Neuronal stem cell (in vitro differentiated cells): ENCODE results near the gene KIAA0825.

Source experiments
- DNase-seq: peaks from one replicate; pipeline ENCODE4 v3.0.0-alpha.2; 2013; ENCODE audit warnings: low spot score
- H2AFZ ChIP-seq: one replicate; pipeline ENCODE4 v1.6.1; 2013; ENCODE audit warnings: mild to moderate bottlenecking, low read length, inconsistent platforms
- H2AK5ac ChIP-seq: 2 replicates; pipeline ENCODE4 v1.6.1; 2013; ENCODE audit warnings: low read depth, mild to moderate bottlenecking, inconsistent platforms, low read length, moderate library complexity, mixed read lengths
- H2BK120ac ChIP-seq: 2 replicates; pipeline ENCODE4 v1.6.1; 2013; ENCODE audit warnings: low read depth, mild to moderate bottlenecking, inconsistent platforms, low read length, moderate library complexity, mixed read lengths
- H2BK12ac ChIP-seq: one replicate; pipeline ENCODE4 v1.6.1; 2013; ENCODE audit warnings: low read length, inconsistent platforms
- H2BK15ac ChIP-seq: 2 replicates; pipeline ENCODE4 v1.6.1; 2013; ENCODE audit warnings: mild to moderate bottlenecking, low read length, inconsistent platforms, mixed read lengths
- H2BK5ac ChIP-seq: one replicate; pipeline ENCODE4 v1.6.1; 2013; ENCODE audit warnings: inconsistent platforms, mild to moderate bottlenecking, low read length, moderate library complexity
- H3K14ac ChIP-seq: one replicate; pipeline ENCODE4 v1.6.1; 2013; ENCODE audit warnings: low read length, inconsistent platforms
- H3K18ac ChIP-seq: 2 replicates; pipeline ENCODE4 v1.6.1; 2013; ENCODE audit warnings: low read length, inconsistent platforms
- H3K23ac ChIP-seq: 2 replicates; pipeline ENCODE4 v1.6.1; 2013; ENCODE audit warnings: low read depth, mild to moderate bottlenecking, mixed read lengths, low read length, inconsistent platforms; ENCODE audit not compliant: poor library complexity
- H3K27ac ChIP-seq: replicated peaks from 3 replicates; pipeline ENCODE4 v1.5.1; 2013; ENCODE audit warnings: low read length, inconsistent platforms
- H3K27me3 ChIP-seq, 3 experiments: 2 replicates each; pipeline ENCODE4 v1.6.1; 2013; ENCODE audit warnings: low read length in 3 of 3, mild to moderate bottlenecking in 2 of 3, inconsistent platforms in 1 of 3, low read depth in 1 of 3, mixed read lengths in 1 of 3, moderate library complexity in 1 of 3; ENCODE audit not compliant: control insufficient read depth in 3 of 3, insufficient read depth in 3 of 3
- H3K36me3 ChIP-seq, 2 donors: replicated peaks in 1 of 2; 2 replicates each; pipeline ENCODE4 v1.6.1; 2013; ENCODE audit warnings: low read length in 2 of 2; ENCODE audit not compliant: control insufficient read depth in 2 of 2, insufficient read depth in 2 of 2
- H3K4ac ChIP-seq: 2 replicates; pipeline ENCODE4 v1.6.1; 2013; ENCODE audit warnings: inconsistent platforms, mild to moderate bottlenecking, low read length, moderate library complexity
- H3K4me1 ChIP-seq, 2 donors: 1 replicate in 1 of 2; 2 replicates in 1 of 2; pipeline ENCODE4 v1.6.1; 2013; ENCODE audit warnings: low read length in 2 of 2, low read depth in 1 of 2; ENCODE audit not compliant: control insufficient read depth in 2 of 2, insufficient read depth in 1 of 2
- H3K4me2 ChIP-seq: one replicate; pipeline ENCODE4 v1.6.1; 2013; ENCODE audit warnings: mild to moderate bottlenecking, low read length, inconsistent platforms; ENCODE audit not compliant: insufficient read depth, poor library complexity, severe bottlenecking
- H3K4me3 ChIP-seq, 2 donors: 2 replicates each; pipeline ENCODE4 v1.5.1; 2013; ENCODE audit warnings: low read length in 2 of 2, mild to moderate bottlenecking in 2 of 2, inconsistent platforms in 1 of 2, moderate library complexity in 1 of 2
- H3K79me1 ChIP-seq: one replicate; pipeline ENCODE4 v1.6.1; 2013; ENCODE audit warnings: low read depth, mild to moderate bottlenecking, inconsistent platforms, low read length, moderate library complexity
- H3K9ac ChIP-seq: one replicate; pipeline ENCODE4 v1.6.1; 2013; ENCODE audit warnings: mild to moderate bottlenecking, low read depth, low read length, inconsistent platforms; ENCODE audit not compliant: poor library complexity
- H3K9me3 ChIP-seq, 2 donors: replicated peaks in 1 of 2; 2 replicates each; pipeline versions ENCODE3 to v1.6.1; 2013; ENCODE audit warnings: low read length in 2 of 2, mild to moderate bottlenecking in 2 of 2, inconsistent platforms in 1 of 2, low read depth in 1 of 2, mixed read lengths in 1 of 2, moderate library complexity in 1 of 2; ENCODE audit not compliant: control insufficient read depth in 2 of 2, insufficient read depth in 1 of 2
- H4K8ac ChIP-seq: one replicate; pipeline ENCODE4 v1.6.1; 2013; ENCODE audit warnings: low read depth, mild to moderate bottlenecking, inconsistent platforms, low read length, moderate library complexity
- H4K91ac ChIP-seq: one replicate; pipeline ENCODE4 v1.6.1; 2013; ENCODE audit warnings: low read length, low read depth, mild to moderate bottlenecking, inconsistent platforms; ENCODE audit not compliant: poor library complexity
- WGBS, 2 donors: extraction: QIAGEN DNeasy Blood & Tissue Kit; methylation state at CpG; one replicate each; pipeline ENCODE4 v1.1.7; 2013; ENCODE audit warnings: missing lambda C conversion rate in 2 of 2, mixed read lengths in 1 of 2; ENCODE audit not compliant: insufficient read length in 2 of 2, insufficient replicate concordance in 1 of 2; ENCODE audit errors: extremely low coverage in 2 of 2; 5-methylcytosine and 5-hydroxymethylcytosine counted together

Gene KIAA0825

GRCh38 chr5:94329115-94329514, 289.3 kb downstream of the KIAA0825 start:
- Histone ChIP-seq H3K9ac (no peak overlapping the region), H3K4me1 (peaks cover 0 to 11% of the 10 kb centered on the region in 2 donors), H2BK5ac (no peak overlapping the region), H3K9me3 (peaks cover 0 to 8% of the 10 kb centered on the region in 2 donors), H3K4me2 (no peak overlapping the region), H3K23ac (no peak overlapping the region), H3K27ac (no peak overlapping the region), H2AK5ac (no peak overlapping the region), H2BK12ac (no peak overlapping the region), H3K18ac (no peak overlapping the region), H2BK120ac (no peak overlapping the region), H4K8ac (no peak overlapping the region), H3K14ac (no peak overlapping the region), H3K4me3 (no peak overlapping the region), H3K79me1 (no peaks in the 10 kb centered on the region), H3K4ac (no peak overlapping the region), H3K36me3 (no peaks in the 10 kb centered on the region), H4K91ac (no peak overlapping the region), H2AFZ (no peak overlapping the region), H2BK15ac (no peak overlapping the region), H3K27me3 (no peaks in the 10 kb centered on the region)
- WGBS, 2 donors = no CpG with 5 or more reads among the region's 1 CpG
- DNase-seq = no peak

- no CpG with 5 or more reads among the region's 5 CpGs for WGBS, 2 donors
Observed at GRCh38 chr5:94326586-94326985, 291.8 kb downstream of the KIAA0825 start.

GRCh38 chr5:94316916-94317838, 301.2 kb downstream of the KIAA0825 start:
- Histone ChIP-seq H2AK5ac (no peak overlapping the region), H2BK120ac (no peak overlapping the region), H3K9ac (no peak overlapping the region), H3K9me3 (no peaks in the 10 kb centered on the region), H2AFZ (peak overlapping the region; percentile 56), H3K18ac (no peak overlapping the region), H3K4me1 (peaks cover 2 to 12% of the 10 kb centered on the region in 2 donors), H3K27me3 (no peaks in the 10 kb centered on the region), H4K91ac (no peak overlapping the region), H3K36me3 (no peaks in the 10 kb centered on the region), H3K14ac (no peak overlapping the region), H3K4me3 (no peak overlapping the region), H2BK5ac (no peak overlapping the region), H3K27ac (no peak overlapping the region), H3K23ac (no peak overlapping the region), H2BK12ac (no peak overlapping the region), H3K4ac (no peak overlapping the region), H4K8ac (no peak overlapping the region), H3K4me2 (no peak overlapping the region), H3K79me1 (no peaks in the 10 kb centered on the region), H2BK15ac (no peak overlapping the region)
- WGBS, 2 donors = no CpG with 5 or more reads among the region's 6 CpGs
- no peak for DNase-seq

More at GRCh38 chr5:94326586-94326985, 291.8 kb downstream of the KIAA0825 start:
- H2BK5ac ChIP-seq = no peak overlapping the region
- no peak overlapping the region for H3K18ac ChIP-seq
- no peak overlapping the region for H3K9ac ChIP-seq
- no peak overlapping the region for H4K8ac ChIP-seq
- H2BK120ac ChIP-seq = no peak overlapping the region
- H3K27me3 ChIP-seq = no peaks in the 10 kb centered on the region
- no peak overlapping the region for H2BK12ac ChIP-seq
- H3K4me3 ChIP-seq = no peak overlapping the region
- peaks cover 2 to 16% of the 10 kb centered on the region in 2 donors for H3K4me1 ChIP-seq
- H3K36me3 ChIP-seq = no peaks in the 10 kb centered on the region
- H2BK15ac ChIP-seq = no peak overlapping the region
- H3K27ac ChIP-seq = no peak overlapping the region
- H3K14ac ChIP-seq = no peak overlapping the region
- H2AK5ac ChIP-seq = no peak overlapping the region
- H3K79me1 ChIP-seq = no peaks in the 10 kb centered on the region
- no peak overlapping the region for H3K4me2 ChIP-seq
- H3K23ac ChIP-seq = no peak overlapping the region
- no peak overlapping the region for H3K4ac ChIP-seq
- H3K9me3 ChIP-seq = peaks cover 0 to 8% of the 10 kb centered on the region in 2 donors
- peak overlapping the region; percentile 17 for H2AFZ ChIP-seq
- no peak overlapping the region for H4K91ac ChIP-seq
- no peak for DNase-seq

GRCh38 chr5:94314460-94315131, 303.8 kb downstream of the KIAA0825 start:
- no peak overlapping the region for H2BK5ac ChIP-seq
- H3K4ac ChIP-seq = no peak overlapping the region
- no peaks in the 10 kb centered on the region for H3K27me3 ChIP-seq
- no peaks in the 10 kb centered on the region for H3K9me3 ChIP-seq
- peaks cover 2 to 14% of the 10 kb centered on the region in 2 donors for H3K4me1 ChIP-seq
- no peak overlapping the region for H3K23ac ChIP-seq
- H2BK15ac ChIP-seq = no peak overlapping the region
- no peak overlapping the region for H3K4me3 ChIP-seq
- WGBS, 2 donors = no CpG with 5 or more reads among the region's 7 CpGs
- H3K27ac ChIP-seq = no peak overlapping the region
- H3K18ac ChIP-seq = no peak overlapping the region
- peak overlapping the region; percentile 36 for H2AFZ ChIP-seq
- no peak overlapping the region for H2AK5ac ChIP-seq
- no peaks in the 10 kb centered on the region for H3K79me1 ChIP-seq
- H4K8ac ChIP-seq = no peak overlapping the region
- DNase-seq = no peak
- no peak overlapping the region for H2BK120ac ChIP-seq
- no peak overlapping the region for H3K9ac ChIP-seq
- no peak overlapping the region for H3K14ac ChIP-seq
- no peak overlapping the region for H4K91ac ChIP-seq
- H3K4me2 ChIP-seq = no peak overlapping the region
- H2BK12ac ChIP-seq = no peak overlapping the region
- no peaks in the 10 kb centered on the region for H3K36me3 ChIP-seq
